NCI-H1930 (cell line): Measurements from ENCODE around the gene PML.
"Not testable (repeated sequence)": the region's sequence is repeated elsewhere in the genome, so short reads cannot be mapped to it uniquely, and the experiment has no call there.

Experiments used
- DNase-seq, 2 experiments: peaks; one replicate each; lab custom pipeline; 2025; lab: John Stamatoyannopoulos, UW

Gene PML

DNA sequence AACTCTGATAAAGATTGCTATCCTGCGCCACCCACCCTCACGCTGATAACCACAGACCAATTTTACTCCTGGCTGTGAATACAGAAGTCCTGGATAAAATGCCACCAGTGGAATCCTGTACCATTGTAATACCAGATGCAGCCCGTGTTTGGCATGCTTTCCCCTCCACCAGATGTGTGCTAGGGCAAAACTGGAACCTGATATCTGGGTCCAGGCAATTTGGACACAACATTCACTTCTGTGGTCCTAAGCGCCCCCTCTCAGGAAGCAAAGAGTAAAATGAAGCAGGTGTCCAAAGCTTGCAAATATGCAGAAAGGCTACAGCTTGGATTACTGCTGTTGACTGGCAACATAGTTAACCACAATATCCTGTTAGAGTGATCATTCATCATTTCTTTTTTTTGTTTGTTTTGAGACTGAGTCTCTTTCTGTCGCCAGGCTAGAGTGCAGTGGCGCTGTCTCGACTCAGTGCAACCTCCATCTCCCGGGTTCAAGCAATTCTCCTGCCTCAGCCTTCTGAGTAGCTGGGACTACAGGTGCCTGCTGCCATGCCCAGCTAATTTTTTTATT, 35.4 kb upstream of the PML start:
- no peak for DNase-seq

DNA sequence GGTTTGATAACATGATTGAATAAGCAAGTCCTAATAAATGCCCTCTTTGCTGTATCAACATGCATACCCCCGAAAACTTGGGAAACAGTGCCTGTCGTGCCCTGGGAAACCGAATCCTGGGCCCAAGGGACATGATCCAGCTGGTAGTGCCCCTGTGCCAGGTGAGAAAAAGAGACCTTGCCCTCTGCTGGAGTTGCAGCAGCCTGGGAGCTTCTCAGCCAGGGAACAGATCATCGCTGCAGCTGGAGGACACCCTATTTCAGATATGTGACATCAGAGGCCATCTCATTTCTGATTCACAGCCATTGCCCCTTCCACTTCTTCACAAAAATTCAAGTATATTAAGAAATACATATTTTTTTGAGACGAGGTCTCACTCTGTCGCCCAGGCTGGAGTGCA, 34.7 kb upstream of the PML start:
- DNase-seq = no peak

DNA sequence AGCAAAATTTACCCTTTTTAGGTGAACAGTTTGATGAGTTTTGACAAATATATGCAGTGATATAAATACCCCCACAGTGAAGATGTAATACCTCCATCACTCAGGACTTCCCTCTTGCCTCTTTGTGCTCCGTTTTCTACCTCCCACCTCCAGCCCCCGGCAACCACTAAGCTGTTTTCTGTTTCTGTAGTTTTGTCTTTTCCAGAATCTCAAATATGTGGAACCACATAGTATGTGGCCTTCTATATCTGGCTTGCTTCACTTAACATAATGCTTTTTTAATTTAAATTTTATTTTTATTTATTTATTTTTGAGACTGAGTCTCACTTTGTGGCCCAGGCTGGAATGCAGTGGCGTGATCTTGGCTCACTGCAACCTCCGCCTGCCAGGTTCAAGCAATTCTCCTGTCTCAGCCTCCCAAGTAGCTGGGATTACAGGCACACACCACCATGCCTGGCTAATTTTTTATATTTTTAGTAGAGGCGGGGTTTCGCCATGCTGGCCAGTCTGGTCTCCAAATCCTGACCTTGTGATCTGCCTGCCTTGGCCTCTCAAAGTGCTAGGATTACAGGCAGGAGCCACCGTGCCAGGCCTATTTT, 33.9 kb upstream of the PML start:
- not testable (repeated sequence) for DNase-seq

DNA sequence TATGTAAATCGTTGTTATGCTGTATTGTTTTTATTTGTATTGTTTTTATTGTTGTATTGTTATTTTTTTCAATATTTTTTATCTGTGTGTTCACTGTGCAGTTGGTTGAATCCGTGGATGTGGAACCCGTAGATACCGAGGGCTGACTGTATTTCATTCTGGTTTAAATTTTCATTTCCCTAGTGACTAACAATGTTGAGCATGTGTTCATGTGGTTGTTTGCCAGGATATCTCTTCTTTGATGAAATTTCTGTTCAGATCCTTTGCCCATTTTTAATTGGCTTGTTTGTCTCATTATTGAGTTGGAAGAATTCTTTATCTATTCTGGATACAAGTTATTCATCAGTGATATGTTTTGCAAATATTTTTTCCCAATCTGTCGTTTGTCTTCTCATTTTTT, 32.1 kb upstream of the PML start:
- DNase-seq = no peak

GRCh38 chr15:73964736-73965093, 29.8 kb upstream of the PML start:
- peak in 1 of 2 experiments; percentile 47 for DNase-seq

- no peak for DNase-seq
Measured at GRCh38 chr15:73965094-73965757, 29.3 kb upstream of the PML start.

DNA sequence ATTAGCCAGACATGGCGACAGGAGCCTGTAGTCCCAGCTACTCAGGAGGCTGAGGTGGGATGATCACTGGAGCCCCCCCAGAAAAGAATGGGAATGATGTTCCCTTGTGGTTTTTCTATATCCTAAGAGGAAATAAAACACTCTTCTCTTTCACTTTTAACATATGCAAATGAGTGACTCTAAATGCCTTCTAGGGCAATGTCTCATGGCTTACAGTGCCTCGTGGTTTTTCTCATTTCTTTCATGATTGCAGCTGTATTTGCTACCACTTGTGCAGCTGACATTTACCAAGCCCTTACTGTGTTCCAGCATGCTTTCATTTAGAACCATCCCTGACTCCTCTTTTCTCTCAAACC, 28.8 kb upstream of the PML start:
- no peak for DNase-seq

GRCh38 chr15:73968461-73968860, 26.1 kb upstream of the PML start:
- DNase-seq = no peak

DNA sequence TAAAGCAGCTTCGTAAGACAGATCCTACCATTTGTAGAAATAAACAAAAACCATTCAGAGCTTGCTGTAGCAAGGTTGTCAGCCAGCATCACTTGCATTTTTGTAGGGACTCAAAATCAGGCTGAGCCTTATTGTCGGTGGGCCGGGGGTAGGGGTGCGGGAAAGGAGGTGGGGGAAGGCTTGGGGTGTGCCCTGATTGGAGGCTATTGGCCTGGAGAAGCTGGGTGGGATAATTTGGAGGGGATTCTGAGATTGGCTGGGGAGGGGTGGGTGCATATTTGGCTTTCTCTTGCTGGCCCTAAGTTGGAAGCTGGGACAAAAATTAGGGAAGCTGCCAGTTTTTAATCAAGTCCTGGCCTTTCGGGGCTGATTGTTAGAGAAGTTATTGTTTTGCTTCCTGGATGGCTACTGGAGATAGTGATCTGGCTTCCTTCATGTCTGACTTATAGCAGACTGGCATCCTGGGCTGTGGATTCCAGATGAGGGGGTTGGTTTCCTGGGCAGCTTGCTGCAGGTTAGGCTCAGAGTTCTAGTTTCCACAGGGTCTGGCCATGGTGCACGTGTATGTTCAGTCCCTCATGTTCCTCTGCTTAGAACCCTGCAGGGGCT, 25.3 kb upstream of the PML start:
- no peak for DNase-seq

DNA sequence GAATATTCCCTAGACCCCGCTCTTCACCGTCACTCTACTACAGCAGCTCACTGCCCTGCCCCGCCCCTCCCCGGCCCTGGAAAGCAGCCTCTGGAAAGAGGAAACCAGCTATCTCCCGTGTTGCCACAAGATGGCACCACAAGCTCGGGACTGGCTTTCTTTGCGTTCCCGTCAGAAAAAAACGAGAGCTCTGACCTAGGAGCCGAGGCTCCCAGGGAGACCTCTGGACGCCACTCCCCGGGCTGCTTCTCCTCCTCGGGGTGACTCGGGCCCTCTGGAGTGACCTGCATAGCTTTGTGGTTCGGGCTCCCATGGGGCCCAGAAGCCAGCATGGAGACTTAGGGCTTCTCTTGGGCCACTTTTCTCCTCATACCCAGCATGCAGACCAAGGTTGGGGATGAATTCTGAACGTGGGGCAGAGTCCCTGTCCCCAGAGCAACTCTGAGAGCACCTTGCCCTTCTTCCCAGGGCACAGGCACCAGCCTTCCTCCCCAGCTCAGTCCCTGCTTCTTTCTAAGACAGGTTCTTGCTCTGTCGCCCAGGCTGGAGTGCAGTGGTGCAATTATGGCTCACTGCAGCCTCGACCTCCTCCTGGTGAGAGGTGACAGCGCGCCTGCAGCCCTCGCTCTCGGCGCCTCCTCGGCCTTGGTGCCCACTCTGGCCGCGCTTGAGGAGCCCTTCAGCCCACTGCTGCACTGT, 21.4 kb upstream of the PML start:
- peak; percentile 67 to 68 for DNase-seq

DNA sequence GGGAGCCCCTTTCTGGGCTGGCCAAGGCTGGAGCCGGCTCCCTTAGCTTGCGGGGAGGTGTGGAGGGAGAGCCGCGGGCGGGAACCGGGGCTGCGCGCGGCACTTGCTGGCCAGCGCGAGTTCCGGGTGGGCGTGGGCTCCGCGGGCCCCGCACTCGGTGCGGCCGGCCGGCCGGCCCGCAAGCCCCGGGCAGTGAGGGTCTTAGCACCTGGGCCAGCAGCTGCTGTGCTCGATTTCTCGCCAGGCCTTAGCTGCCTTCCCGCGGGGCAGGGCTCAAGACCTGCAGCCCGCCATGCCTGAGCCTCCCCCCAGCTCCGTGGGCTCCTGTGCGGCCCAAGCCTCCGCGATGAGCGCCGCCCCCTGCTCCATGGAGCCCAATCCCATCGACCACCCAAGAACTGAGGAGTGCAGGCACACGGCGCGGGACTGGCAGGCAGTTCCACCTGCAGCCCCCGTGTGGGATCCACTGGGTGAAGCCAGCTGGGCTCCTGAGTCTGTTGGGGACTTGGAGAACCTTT, 20.8 kb upstream of the PML start:
- not testable (repeated sequence) for DNase-seq

GRCh38 chr15:73975440-73976125, 18.9 kb upstream of the PML start:
- DNase-seq = not testable (repeated sequence)

- no peak for DNase-seq
Measured at GRCh38 chr15:73978896-73979295, 15.6 kb upstream of the PML start.

- DNase-seq = no peak
Measured at GRCh38 chr15:73979636-73980035, 14.9 kb upstream of the PML start.

GRCh38 chr15:73981761-73982221, 12.7 kb upstream of the PML start:
- DNase-seq = no peak

- no peak for DNase-seq
Measured at GRCh38 chr15:73982222-73982962, 12.1 kb upstream of the PML start.

- DNase-seq = no peak
Measured at GRCh38 chr15:73983211-73983727, 11.2 kb upstream of the PML start.

GRCh38 chr15:73983773-73984172, 10.7 kb upstream of the PML start:
- no peak for DNase-seq

GRCh38 chr15:73984208-73984979, 10.1 kb upstream of the PML start:
- no peak for DNase-seq
